GM15510 (cell line): ENCODE measurements around the gene NABP1.

Experiments used
- POLR2A ChIP-seq: IDR thresholded peaks from 3 replicates; pipeline ENCODE4 v1.6.1; 2011; ENCODE audit warnings: borderline replicate concordance; ENCODE audit not compliant: insufficient read length; ENCODE audit errors: extremely low read depth

The NABP1 gene

GRCh38 chr2:191677646-191678436 lies at the start of gene NABP1:
TSS of gene NABP1 (plus strand) at chr2:191678136. CDS start at chr2:191678615, 479 bp downstream.
- TF ChIP-seq POLR2A, result peak; percentile 100

GRCh38 chr2:191629001-191629453 lies 48.9 kb upstream of the NABP1 start:
- no peak for TF ChIP-seq POLR2A

DNA sequence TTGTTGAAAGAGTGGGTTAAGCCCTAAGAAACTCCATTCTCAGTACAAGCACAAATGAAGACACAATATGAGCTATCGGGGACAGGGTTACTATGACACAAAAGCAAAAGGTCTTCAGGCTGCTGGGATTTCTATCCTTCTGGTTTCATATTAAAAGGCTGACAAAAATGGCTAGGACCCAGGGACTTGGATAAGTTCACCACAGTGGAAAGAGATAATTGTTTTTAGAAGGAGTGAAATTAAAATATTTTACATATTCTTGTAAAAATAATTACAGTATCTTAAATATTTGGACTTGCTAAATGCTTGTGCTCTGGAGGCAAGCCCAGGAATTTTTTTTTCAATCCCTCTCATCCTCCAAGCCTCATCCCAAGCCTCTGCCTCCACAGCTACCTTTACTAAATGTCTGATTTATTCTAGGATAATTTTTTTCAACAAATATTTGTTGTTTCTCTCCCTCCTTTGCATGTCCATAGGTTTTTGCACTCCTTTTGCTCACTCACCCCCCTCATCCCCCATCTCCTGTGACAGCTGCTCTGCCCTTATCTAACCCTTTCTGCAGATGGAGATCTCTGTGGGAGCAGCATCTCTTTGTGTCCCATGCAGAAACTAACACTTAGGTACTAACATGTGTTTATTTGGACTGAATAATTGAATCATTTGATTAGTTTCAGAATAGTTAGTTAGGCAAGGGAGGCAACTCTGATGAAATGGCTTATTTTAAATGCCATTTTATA lies 47.8 kb upstream of the NABP1 start:
- no peak for TF ChIP-seq POLR2A

GRCh38 chr2:191631754-191632153 lies 46.2 kb upstream of the NABP1 start:
- no peak for TF ChIP-seq POLR2A

GRCh38 chr2:191632426-191632825 lies 45.5 kb upstream of the NABP1 start:
- TF ChIP-seq POLR2A, result no peak

GRCh38 chr2:191634791-191635190 lies 43.1 kb upstream of the NABP1 start:
- no peak for TF ChIP-seq POLR2A

GRCh38 chr2:191635333-191636234 lies 42.4 kb upstream of the NABP1 start:
- no peak for TF ChIP-seq POLR2A

- no peak for TF ChIP-seq POLR2A
Measured at GRCh38 chr2:191636235-191636543, 41.7 kb upstream of the NABP1 start.

GRCh38 chr2:191636586-191636985 lies 41.4 kb upstream of the NABP1 start:
- no peak for TF ChIP-seq POLR2A

DNA sequence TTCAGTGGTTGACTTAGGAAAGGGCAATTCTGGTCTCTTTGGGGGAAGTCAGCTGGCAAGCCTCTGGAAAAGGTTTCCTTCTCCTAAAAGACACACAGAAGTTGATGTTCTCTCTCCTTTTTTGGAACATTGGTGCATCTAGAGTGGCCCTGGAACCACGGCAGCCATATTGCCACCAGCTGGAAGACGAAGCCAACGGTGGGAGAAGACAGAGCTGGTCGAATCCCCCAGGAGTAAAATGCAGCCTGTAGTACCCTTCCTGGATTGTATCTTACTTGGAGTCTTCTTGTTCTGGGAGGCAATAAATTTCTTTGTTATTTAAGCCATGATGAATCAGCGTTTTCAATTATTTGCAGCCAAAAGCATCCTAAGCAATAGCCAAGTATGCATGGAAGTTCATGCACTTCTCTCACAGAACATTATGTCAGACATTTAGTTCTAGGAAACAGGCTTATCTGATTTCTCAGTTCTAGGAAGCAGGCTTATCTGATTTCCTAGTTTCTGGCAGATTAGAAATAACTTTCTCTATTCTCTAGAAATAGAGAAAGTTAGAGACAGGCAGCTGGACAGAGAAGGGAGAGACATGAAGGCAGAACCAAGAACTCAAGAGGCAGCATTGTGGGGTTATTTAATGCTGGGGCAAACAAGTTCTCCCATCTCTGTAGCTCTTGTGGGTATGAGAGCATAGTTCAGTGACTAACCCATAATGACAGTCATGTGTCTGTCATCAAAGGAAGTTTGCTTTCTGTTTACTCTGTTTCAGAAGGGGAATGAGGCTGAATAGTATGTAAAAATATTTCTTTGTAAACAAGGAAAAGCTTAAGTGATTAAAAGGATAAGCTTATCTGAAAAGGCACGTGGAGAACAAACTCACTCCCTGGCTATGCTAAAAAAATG lies 40.5 kb upstream of the NABP1 start:
- TF ChIP-seq POLR2A, result no peak

GRCh38 chr2:191638079-191638801 lies 39.7 kb upstream of the NABP1 start:
- no peak for TF ChIP-seq POLR2A

- TF ChIP-seq POLR2A, result no peak
Measured at GRCh38 chr2:191638802-191639172, 39.1 kb upstream of the NABP1 start.

GRCh38 chr2:191641609-191642008 lies 36.3 kb upstream of the NABP1 start:
- TF ChIP-seq POLR2A, result no peak

DNA sequence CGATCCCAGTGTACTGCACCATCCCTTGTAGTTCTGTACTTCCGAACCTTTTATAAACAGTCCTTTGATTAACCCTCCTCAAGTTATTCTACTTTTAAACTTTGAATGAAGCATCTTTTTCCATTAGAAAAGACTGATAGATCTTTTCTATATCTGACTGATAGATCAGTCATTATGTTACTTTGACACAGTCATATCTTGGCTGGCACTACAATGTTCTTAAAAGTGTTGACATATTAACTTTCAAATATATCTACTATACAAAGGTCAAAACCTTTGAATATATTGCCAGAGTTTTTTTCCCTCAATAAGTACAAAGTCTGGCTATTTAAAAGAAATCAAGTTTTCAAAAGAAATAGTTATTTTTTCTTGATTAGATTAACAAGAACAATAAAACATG lies 35.4 kb upstream of the NABP1 start:
- no peak for TF ChIP-seq POLR2A

DNA sequence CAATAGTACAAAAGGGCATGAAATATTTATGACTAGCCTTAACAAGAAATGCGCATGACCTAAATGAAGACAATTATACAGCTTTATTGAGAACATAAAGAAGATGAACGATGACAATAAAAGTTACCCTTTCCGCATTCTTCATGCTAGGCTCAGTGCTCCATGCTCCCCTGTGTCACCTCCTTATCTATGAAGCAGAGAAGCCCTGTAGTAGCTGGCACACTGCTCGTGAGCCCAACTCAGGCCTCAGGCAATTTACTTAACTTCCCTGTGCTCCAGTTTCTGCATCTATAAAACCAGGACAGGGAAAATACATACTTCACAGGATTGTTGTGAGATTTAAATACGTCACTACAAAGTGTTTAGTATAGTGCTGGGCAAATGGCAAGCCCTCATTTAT lies 34.5 kb upstream of the NABP1 start:
- TF ChIP-seq POLR2A, result no peak
